Measurements from ENCODE around the gene LKAAEAR1. TPM values are rescaled to one million over a fixed set of nuclear protein-coding genes. Genes with fewer than 3 reads are reported as not detected.

LKAAEAR1 gene
- total and polyA plus RNA-seq, 2 of the 13 experiments (the other 11 are each of a cell fraction or from before 2014, with no cell fraction given): not detected

DNA sequence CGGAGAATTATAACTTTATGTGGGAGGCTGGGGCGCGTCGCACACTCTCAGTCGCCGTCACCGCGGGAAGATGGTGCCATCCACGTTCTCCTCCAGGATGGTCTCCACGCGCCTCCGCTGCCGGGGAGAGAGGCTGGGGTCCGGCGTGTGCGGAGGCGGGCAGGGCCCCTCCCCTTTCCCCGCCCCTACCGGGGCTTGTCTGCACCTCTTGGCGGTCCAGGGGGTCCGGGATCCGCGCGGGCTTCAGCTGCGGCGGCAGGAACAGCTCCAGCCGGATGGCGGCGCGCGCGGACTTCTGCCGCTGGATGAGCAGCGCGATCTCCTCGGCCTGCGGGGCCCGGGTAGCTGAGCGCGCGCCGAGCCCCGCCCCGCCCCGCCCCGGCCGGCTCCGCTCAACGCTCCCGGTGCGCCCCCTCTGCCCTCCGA is 807 bp downstream of the LKAAEAR1 start (continued):
- peak; percentile 87 for TF ChIP-seq SALL2 (CRISPR knock-in tag; IDR thresholded peaks at IDR 0.05)
- TF ChIP-seq, protein P1, sequence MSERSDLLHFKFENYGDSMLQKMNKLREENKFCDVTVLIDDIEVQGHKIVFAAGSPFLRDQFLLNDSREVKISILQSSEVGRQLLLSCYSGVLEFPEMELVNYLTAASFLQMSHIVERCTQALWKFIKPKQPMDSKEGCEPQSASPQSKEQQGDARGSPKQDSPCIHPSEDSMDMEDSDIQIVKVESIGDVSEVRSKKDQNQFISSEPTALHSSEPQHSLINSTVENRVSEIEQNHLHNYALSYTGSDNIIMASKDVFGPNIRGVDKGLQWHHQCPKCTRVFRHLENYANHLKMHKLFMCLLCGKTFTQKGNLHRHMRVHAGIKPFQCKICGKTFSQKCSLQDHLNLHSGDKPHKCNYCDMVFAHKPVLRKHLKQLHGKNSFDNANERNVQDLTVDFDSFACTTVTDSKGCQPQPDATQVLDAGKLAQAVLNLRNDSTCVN (CRISPR knock-in tag; IDR thresholded peaks at IDR 0.05; ENCODE audit: borderline replicate concordance): no peak
- TF ChIP-seq, protein P2, sequence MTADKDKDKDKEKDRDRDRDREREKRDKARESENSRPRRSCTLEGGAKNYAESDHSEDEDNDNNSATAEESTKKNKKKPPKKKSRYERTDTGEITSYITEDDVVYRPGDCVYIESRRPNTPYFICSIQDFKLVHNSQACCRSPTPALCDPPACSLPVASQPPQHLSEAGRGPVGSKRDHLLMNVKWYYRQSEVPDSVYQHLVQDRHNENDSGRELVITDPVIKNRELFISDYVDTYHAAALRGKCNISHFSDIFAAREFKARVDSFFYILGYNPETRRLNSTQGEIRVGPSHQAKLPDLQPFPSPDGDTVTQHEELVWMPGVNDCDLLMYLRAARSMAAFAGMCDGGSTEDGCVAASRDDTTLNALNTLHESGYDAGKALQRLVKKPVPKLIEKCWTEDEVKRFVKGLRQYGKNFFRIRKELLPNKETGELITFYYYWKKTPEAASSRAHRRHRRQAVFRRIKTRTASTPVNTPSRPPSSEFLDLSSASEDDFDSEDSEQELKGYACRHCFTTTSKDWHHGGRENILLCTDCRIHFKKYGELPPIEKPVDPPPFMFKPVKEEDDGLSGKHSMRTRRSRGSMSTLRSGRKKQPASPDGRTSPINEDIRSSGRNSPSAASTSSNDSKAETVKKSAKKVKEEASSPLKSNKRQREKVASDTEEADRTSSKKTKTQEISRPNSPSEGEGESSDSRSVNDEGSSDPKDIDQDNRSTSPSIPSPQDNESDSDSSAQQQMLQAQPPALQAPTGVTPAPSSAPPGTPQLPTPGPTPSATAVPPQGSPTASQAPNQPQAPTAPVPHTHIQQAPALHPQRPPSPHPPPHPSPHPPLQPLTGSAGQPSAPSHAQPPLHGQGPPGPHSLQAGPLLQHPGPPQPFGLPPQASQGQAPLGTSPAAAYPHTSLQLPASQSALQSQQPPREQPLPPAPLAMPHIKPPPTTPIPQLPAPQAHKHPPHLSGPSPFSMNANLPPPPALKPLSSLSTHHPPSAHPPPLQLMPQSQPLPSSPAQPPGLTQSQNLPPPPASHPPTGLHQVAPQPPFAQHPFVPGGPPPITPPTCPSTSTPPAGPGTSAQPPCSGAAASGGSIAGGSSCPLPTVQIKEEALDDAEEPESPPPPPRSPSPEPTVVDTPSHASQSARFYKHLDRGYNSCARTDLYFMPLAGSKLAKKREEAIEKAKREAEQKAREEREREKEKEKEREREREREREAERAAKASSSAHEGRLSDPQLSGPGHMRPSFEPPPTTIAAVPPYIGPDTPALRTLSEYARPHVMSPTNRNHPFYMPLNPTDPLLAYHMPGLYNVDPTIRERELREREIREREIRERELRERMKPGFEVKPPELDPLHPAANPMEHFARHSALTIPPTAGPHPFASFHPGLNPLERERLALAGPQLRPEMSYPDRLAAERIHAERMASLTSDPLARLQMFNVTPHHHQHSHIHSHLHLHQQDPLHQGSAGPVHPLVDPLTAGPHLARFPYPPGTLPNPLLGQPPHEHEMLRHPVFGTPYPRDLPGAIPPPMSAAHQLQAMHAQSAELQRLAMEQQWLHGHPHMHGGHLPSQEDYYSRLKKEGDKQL (CRISPR knock-in tag; IDR thresholded peaks at IDR 0.05; ENCODE audit: low read depth): peak; percentile 43; the same call in 1 of the 2 replicates
- TF ChIP-seq, protein P3, sequence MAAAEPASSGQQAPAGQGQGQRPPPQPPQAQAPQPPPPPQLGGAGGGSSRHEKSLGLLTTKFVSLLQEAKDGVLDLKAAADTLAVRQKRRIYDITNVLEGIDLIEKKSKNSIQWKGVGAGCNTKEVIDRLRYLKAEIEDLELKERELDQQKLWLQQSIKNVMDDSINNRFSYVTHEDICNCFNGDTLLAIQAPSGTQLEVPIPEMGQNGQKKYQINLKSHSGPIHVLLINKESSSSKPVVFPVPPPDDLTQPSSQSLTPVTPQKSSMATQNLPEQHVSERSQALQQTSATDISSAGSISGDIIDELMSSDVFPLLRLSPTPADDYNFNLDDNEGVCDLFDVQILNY (CRISPR knock-in tag; conservative IDR thresholded peaks at IDR 0.05): peak; percentile 41; the same call in 1 of the 2 replicates
- TF ChIP-seq STAT5B (CRISPR knock-in tag; IDR thresholded peaks at IDR 0.05): no peak
- TF ChIP-seq HNF4G (IDR thresholded peaks at IDR 0.05; ENCODE audit: borderline replicate concordance, low read depth, low read length): no peak
- no peak for TF ChIP-seq HNF4G (CRISPR knock-in tag; IDR thresholded peaks at IDR 0.05; ENCODE audit: borderline replicate concordance, low read depth)
- TF ChIP-seq ZNF530 (CRISPR knock-in tag; IDR thresholded peaks at IDR 0.05; ENCODE audit: low read depth): no peak
- TF ChIP-seq MAF1 (CRISPR knock-in tag; IDR thresholded peaks at IDR 0.05; ENCODE audit: borderline replicate concordance): no peak
- no peak for TF ChIP-seq ATRX (CRISPR knock-in tag; IDR thresholded peaks at IDR 0.05; ENCODE audit: borderline replicate concordance)
- peak; percentile 59; the same call in 1 of the 2 replicates for TF ChIP-seq HDAC1 (CRISPR knock-in tag; IDR thresholded peaks at IDR 0.05)
- no peak for TF ChIP-seq ADNP (CRISPR knock-in tag; IDR thresholded peaks at IDR 0.05)
- TF ChIP-seq, protein P4, sequence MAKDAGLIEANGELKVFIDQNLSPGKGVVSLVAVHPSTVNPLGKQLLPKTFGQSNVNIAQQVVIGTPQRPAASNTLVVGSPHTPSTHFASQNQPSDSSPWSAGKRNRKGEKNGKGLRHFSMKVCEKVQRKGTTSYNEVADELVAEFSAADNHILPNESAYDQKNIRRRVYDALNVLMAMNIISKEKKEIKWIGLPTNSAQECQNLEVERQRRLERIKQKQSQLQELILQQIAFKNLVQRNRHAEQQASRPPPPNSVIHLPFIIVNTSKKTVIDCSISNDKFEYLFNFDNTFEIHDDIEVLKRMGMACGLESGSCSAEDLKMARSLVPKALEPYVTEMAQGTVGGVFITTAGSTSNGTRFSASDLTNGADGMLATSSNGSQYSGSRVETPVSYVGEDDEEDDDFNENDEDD (CRISPR knock-in tag; IDR thresholded peaks at IDR 0.05; ENCODE audit: borderline replicate concordance): peak; percentile 73
- no peak for TF ChIP-seq NFRKB (IDR thresholded peaks at IDR 0.05)
- no peak for TF ChIP-seq CBX2 (IDR thresholded peaks at IDR 0.05; ENCODE audit: low read depth, low read length)
- no peak for TF ChIP-seq CBX2 (CRISPR knock-in tag; IDR thresholded peaks at IDR 0.05; ENCODE audit: low read depth)
- TF ChIP-seq, protein P5, sequence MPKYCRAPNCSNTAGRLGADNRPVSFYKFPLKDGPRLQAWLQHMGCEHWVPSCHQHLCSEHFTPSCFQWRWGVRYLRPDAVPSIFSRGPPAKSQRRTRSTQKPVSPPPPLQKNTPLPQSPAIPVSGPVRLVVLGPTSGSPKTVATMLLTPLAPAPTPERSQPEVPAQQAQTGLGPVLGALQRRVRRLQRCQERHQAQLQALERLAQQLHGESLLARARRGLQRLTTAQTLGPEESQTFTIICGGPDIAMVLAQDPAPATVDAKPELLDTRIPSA (CRISPR knock-in tag; IDR thresholded peaks at IDR 0.05; ENCODE audit: borderline replicate concordance): no peak
- 0 out of 2 replicates have a peak, but pooled peaks have one; percentile 65 for TF ChIP-seq SRY (CRISPR knock-in tag; IDR thresholded peaks at IDR 0.05)
- TF ChIP-seq ZFY (CRISPR knock-in tag; IDR thresholded peaks at IDR 0.05): 0 out of 2 replicates have a peak, but pooled peaks have one; percentile 42
- TF ChIP-seq ZNF672 (CRISPR knock-in tag; IDR thresholded peaks at IDR 0.05): no peak
- peak; percentile 65; the same call in 1 of the 2 replicates for TF ChIP-seq KDM5B (CRISPR knock-in tag; IDR thresholded peaks at IDR 0.05; ENCODE audit: borderline replicate concordance)
- TF ChIP-seq IKZF4 (CRISPR knock-in tag; IDR thresholded peaks at IDR 0.05; ENCODE audit: borderline replicate concordance, low read depth, not compliant biosample characterization): no peak

Measured in HepG2 (cell line).